AG20443 (cell line): ENCODE results near the gene ANO9.
"Not testable (repeated sequence)": the region's sequence is repeated elsewhere in the genome, so short reads cannot be mapped to it uniquely, and the experiment has no call there.

Experiments used
- DNase-seq: peaks from one replicate; pipeline ENCODE4 v3.0.0; 2012; ENCODE audit warnings: low spot score, mixed read lengths

ANO9 gene

DNA sequence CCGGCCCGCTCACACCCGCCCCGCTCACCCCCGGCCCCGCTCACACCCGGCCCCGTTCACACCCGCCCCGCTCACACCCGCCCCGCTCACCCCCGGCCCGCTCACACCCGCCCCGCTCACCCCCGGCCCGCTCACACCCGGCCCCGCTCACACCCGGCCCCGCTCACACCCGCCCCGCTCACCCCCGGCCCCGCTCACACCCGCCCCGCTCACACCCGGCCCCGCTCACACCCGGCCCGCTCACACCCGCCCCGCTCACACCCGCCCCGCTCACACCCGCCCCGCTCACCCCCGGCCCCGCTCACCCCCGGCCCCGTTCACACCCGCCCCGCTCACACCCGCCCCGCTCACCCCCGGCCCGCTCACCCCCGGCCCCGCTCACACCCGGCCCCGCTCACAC lies 40.6 kb downstream of the ANO9 start:
- not testable (repeated sequence) for DNase-seq

DNA sequence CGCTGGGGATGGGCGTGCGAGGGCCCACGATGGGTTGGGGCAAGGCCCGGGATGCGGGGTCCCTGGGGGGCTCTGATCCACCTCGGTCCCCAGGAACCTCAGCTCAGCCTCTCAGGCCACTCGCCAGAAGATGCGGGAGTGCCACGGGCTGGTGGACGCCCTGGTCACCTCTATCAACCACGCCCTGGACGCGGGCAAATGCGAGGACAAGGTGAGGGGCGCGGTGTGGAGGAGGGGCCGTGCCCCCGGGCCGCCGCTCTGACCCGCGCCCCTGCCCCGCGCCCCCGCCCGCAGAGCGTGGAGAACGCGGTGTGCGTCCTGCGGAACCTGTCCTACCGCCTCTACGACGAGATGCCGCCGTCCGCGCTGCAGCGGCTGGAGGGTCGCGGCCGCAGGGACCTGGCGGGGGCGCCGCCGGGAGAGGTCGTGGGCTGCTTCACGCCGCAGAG lies 41.5 kb downstream of the ANO9 start:
- DNase-seq: no peak

DNA sequence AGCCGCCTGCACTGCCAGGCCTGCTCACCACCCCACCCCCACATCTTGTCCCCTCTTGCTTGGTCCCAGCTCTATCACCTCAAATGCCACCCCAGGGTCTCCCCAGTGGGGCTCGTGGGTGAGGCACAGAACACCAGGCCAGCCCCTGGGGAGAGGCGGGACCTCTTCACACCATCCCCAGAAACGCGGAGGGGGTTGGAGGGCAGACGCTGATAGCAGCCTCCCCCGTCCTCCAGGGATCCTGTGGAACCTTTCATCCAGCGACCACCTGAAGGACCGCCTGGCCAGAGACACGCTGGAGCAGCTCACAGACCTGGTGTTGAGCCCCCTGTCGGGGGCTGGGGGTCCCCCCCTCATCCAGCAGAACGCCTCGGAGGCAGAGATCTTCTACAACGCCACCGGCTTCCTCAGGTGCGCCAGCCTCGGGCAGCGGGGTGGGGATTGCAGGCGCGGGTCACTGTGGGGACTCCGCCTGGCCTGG lies 42.0 kb downstream of the ANO9 start:
- no peak for DNase-seq

DNA sequence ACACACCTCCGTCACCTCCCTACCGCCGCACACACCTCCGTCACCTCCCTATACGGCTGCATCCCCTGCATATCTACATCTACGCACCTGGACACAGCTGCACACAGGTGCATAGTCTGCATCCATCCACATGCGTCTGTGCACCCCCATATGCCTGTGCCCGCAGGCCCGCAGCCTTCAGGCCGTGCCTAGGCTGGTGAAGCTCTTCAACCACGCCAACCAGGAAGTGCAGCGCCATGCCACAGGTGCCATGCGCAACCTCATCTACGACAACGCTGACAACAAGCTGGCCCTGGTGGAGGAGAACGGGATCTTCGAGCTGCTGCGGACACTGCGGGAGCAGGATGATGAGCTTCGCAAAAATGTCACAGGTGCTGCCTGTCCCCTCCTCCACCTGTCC lies 43.0 kb downstream of the ANO9 start:
- no peak for DNase-seq

DNA sequence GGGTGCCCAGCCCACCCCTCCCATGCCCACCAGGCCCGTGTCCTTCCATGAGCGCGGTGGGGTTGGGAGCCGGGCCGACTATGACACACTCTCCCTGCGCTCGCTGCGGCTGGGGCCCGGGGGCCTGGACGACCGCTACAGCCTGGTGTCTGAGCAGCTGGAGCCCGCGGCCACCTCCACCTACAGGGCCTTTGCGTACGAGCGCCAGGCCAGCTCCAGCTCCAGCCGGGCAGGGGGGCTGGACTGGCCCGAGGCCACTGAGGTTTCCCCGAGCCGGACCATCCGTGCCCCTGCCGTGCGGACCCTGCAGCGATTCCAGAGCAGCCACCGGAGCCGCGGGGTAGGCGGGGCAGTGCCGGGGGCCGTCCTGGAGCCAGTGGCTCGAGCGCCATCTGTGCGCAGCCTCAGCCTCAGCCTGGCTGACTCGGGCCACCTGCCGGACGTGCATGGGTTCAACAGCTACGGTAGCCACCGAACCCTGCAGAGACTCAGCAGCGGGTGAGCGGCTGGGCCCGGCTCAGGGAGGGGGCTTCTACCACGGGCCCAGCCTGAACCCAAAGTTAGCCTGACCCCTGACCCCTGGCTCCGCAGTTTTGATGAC lies 44.8 kb downstream of the ANO9 start:
- DNase-seq: peak; percentile 90

DNA sequence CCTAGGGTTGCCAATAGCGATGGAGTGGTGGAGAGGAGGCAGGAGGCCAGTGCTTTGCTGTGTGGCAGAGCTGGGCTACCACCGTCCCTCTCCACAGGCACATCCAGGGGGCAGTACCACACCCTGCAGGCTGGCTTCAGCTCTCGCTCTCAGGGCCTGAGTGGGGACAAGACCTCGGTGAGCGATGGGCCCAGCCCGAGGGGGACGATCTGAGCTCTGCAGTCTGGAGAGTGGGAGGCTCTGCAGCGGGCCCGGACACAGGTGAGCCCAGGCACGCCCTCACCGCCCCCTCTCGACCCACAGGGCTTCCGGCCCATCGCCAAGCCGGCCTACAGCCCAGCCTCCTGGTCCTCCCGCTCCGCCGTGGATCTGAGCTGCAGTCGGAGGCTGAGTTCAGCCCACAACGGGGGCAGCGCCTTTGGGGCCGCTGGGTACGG lies 45.3 kb downstream of the ANO9 start:
- DNase-seq: peak; percentile 66

DNA sequence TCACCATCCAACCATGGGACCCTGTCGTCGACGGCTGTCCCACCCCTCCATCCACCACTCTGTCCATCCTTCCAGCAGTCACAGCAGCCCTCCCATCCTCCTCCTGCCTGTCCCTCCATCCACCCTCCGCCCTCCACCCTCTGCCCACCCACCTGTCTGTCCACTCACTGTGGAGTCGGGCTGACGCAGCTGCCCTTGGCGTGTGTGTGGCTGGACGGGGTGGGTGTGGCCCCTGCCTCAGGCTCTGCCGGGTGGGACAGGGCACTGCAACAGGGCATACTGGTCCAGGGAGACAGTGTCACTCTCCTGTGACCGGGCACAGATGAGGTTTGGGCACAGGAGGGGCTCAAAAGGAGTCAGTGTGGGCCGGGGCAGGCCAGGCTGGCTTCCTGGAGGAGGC lies 45.9 kb downstream of the ANO9 start:
- no peak for DNase-seq

DNA sequence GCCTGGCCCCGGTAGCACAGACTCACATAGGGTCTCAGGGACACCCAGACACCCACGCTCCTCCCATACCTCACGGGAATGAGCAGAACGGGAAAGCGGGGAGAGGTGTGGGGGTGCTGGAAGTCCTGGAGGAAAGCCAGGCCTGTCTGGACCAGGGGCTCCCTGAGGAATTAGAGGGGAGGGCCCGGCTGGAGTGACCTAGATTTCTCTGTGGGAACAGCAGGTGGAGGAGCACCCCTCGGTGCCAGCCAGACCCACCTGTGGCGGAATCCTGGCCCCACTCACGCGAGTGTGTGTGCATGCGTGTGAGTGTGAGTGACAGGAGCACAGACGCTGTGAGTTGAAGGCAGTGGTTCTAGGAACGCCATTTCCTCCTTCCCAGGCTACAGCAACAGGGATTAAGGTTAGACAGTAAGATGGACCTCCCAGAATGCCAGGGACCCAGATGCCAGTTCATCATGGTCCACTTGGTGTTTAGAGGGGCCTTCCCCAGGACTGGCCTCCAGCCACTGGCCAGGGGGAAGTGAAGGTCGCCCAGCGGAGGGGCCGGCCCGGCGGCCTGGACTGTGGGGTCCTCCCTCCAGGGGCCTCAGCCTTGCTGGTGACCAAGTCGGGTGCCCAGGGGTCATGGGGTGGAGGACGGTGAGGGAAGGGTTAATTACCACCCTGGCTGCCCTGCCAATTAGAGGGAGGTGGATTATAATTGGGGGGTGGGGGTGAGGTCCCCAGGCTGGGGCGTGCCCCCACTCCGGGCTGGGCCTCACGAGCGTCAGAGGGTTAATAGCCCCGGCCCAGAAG lies 46.8 kb downstream of the ANO9 start:
- no peak for DNase-seq

DNA sequence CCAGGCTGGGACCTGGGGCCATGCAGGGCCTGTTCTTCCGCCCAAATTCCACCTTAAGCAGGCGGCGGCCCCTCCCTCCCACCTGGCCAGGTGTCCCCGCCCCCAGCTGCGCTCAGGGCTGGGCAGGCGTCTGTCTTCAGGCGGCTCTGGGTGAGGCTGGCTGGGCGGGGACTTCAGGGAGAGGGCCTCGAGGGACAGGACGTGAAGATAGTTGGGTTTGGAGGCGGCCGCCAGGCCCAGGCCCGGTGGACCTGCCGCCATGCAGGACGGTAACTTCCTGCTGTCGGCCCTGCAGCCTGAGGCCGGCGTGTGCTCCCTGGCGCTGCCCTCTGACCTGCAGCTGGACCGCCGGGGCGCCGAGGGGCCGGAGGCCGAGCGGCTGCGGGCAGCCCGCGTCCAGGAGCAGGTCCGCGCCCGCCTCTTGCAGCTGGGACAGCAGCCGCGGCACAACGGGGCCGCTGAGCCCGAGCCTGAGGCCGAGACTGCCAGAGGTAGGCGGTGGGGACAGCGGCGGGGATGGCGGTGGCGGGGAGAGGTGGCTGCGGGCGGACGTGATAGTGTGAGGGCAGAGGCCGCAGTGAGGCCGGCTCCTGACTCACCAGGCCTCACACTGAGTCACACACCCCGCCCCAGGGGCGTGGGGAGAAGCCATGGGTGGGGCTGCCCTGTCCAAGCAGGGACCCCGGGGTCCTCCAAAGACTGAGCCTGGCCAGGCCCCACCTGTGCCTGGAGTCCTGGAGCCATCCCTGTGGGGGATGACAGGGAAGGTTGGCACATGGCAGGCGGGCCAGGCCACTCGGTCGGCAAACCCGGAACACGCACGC lies 47.6 kb downstream of the ANO9 start, which contains the start of gene PKP3:
PKP3 (plus strand) TSS at position 176 of the 824 bp plus-strand sequence; CDS start at position 260, 84 bp downstream.
- DNase-seq: peak; percentile 78

DNA sequence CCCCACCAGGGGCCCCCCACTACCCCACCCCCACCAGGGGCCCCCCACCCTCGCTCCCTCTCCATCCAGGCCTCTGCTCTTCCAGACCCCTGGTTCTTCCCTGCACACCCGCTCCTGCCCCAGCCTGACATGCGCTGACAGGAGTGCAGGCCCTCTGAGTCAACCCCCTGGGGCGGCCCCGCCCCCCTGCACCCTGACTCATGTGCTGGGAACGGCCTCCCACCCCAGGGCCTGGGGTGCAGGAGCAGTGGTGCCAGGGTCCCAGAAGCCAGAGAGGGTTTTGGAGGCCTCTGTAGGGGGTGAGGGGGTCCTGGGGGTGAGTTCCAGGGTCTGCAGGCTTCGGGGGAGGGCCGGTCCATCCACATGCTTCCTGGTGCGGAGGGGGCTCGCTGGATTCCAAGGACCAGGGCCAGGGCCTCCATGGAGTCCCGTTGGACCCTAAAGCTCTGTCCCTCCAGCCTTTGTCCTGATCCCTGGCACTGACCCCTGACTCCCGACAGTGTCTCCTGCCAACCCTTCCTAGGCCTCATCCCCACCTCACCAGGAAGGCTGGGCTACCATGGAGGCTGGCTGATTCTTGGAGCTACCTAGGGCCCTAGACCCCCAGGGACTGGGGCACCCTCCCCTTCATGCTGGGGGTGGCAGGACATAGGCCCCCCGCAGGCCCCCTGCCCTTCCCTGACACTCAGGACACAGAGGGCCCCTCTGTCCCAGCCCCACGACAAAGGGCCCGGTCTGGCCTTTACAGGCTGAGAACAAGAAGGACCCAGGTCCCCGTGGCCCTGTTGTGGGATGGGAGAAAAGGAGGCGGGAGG lies 48.4 kb downstream of the ANO9 start:
- DNase-seq: peak; percentile 97

DNA sequence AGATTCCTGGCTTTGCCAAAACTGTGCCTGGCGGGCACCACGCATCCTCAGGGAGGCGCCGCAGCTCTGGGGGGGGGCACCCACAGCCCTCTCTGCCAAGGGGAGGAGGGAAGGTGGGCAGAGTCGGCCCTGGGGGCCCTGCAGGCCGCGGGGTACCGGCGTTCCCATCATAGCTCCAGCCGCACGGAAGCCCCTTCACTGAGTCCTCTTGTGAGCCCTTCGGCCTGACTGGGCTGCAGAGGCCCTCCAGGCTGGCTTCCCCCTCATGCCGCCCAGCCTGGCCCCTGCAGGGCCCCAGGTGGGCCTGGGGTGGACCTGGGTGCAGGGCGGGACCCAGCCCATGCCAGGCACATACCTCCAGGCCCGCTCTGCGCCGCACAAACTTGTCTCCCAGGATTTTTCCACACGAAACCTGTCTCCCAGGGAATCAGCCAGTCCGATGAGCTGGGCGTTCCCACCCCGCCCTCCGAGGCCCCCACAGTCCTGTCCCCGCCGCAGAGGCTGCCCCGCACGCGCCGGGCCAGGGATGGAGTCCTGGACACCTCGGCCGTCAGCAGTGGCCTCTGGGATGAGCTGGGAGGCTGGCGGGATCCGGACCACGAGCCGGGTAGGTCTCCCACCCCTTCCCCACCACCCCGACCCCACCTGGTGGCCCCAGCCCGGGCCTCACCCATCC lies 49.6 kb downstream of the ANO9 start:
- DNase-seq: no peak

DNA sequence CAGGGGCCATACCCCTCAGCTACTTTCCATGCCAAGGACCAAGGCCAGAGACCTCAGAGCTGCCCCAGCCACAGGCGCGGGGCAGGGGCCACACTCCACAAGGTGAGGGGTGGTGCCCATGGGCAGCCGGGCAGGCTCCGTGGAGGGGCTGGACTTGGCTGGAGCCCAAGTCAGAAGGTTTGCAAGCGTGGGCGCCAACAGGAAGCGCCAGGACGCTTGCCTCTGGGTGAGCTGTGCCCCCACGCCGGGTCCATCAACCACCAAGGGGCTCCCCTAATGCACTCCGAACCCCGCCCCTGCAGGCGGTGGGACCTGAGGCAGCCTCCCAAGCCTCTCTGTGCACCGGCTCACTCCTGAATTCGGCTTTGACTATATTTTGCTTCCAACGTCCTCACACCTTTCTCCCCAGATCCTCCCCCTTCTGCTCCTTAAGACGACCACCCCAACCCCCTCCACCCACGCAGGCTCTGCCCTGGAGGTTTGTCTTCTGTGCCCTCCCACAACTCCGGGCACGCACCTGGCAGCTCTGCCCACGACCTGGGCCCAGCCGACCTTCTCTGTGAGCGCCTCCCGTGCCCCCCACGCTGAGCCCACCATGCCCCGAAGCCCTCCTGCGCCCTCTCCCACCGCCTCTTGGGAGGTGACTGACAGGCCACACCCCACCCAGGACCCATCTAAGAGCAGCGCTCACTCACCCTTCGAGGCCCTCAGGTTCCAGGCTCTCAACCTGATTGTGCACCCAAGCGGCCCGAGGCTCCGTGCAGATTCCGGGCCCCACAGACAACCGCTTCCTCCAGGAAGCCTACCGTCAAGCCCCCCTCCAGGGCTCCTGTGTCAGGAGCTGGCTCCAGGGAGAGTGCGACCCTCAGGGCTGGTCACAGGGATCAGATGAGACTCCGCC lies 50.4 kb downstream of the ANO9 start:
- DNase-seq: no peak

DNA sequence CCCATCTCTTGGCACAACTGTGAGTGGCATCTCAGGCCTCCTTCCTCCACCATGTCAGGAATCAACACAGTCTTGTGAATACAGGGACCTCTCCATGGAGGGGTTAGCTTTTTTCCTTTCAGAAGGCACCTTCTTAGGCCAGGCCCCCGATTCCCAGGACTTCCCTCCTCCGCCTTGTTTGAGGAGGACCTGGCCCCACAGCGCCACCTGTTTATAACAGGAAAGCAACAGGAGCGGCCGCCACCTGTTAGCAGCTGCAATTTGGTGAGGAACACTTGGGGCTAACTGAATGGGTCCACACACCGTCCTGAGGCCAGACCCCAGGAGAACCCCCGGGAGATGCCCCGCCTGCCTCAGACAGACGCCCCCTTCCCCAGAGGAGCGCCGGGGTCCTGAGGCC lies 51.6 kb downstream of the ANO9 start:
- no peak for DNase-seq

DNA sequence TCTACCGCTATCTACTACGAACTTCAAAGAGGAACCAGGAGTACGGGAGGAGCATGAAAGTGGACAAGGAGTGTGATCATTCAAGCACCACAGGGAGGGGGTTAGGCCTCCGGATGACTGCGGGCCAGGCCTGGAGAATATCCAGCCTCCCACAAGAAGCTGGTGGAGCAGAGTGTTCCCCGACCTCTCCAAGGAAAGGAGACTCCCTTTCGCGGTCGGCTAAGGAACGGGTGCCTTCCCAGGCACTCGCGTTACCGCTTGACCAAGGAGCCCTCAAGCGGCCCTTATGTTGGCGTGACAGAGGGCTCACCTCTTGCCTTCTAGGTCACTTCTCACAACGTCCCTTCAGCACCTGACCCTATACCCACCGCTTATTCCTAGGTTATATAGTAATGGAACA lies 52.4 kb downstream of the ANO9 start:
- not testable (repeated sequence) for DNase-seq

DNA sequence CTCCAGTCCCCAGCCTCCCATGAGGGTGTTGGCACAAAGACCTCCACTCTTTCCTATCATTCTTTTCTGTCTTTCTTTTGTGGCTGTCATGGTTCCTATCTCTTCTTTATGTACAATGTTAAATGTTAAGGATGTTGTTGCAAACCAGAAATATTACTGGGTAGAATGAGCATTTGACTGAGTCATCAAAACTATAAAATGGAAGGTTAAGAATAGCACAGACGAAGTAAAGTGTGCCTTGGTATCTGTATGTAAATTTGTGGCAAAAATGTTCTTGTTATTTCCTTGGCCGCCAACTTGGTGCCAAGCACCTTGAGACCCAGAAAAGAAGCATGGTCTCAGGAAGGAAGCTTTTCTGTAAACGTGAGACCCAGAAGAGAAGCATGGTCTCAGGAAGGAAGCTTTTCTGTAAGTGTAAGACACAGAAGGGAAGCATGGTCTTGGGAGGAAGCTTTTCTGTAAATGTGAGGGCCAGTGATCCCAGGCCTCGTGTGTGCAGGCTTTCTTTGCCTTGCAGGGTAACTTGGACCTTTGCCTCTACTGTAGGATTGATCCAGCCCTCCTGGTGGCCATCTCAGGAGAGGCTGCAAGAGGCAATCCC lies 54.5 kb downstream of the ANO9 start:
- DNase-seq: no peak

DNA sequence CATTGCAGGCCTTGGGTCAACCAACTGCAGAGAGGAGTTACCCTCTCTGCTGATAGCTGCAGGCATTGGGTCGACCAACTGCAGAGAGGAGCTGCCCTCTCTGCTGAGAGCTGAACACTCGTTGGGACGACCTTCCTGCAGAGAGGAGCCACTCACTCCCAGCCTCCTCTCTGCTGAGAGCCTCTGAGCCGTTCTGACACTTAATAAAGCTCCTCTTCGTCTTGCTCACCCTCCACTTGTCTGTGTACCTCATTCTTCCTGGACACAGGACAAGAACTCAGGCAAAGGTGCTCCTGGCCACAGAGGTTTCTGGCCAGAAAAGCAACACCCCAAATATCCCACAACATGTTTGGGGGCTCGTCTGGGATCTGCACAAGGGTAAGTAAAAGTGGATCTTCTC lies 55.3 kb downstream of the ANO9 start:
- no peak for DNase-seq

DNA sequence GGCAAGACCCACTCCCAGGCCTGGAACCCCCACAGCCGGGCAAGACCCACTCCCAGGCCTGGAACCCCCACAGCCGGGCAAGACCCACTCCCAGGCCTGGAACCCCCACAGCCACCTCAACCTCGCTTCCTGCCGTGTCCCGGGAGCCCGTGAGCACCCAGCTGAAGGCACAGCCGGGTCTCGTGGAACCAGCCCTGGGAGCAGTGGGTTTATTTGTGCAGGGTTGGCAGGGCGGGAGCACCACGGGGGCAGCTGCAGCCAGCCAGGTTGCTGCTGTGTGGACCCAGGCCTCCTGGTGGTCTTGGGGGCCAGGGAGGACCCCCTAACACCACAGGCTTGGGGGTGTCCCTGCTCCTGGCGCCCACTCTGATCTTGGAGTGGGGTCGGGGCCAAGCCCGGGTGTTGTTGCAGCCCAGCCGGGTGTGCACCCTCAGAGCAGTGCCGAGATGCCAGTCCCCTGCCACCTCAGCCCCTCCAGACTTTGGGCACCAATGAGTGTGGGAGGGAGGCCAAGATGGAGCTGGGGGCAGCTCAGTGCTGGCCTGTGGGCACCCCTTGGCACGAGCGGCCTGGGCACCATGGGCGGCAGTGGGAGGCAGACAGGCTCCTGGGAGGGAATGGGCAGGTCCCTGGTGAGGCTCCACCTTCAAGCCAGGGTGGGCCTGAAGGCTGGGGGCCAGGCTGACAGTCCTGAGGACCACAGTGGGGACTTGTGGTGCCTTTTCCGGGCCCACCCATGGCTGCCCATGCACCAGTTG lies 56.0 kb downstream of the ANO9 start:
- no peak for DNase-seq

DNA sequence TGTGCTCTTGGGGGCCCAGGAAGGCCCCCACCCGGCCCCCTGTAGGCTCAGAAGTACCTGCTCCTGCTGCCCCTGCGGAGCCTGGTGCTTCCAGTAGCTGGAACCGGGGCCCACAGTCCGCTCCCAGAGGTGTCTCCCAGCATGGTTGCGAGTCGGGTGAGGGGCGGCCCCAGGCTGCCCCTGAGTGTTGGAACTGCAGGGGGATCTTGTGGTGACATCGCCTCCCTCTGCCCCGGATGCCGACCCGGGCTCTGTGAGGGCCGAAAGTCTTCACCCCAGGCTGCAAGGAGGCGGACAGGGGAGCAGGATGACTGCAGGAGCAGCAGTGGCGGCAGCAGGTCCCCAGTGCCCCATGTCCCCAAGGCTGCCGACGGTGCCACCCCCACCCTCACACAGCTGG lies 57.3 kb downstream of the ANO9 start:
- DNase-seq: no peak

DNA sequence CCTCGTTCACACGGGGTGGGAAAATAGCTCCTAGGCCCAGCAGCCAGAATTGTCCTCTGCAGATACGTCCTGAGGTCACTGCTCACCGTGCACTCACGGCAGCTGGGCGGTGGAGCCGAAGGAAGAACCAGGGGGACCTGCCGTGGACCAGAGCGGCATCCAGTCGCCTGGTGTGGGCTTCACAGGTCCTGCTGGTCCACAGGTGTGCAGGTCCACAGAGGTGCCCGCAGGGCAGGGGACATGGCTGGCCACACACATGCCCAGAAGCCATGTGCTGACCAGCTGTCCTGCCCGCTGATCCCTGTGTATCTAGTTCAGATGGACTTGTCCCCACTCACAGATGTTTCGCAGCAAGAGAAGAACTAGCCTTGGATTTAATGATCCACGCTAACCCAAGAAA lies 58.4 kb downstream of the ANO9 start:
- DNase-seq: no peak
